Measurements from ENCODE around the gene NRXN3. TPM values are rescaled to one million over a fixed set of nuclear protein-coding genes. Genes with fewer than 3 reads are reported as not detected.

NRXN3 gene
- total RNA-seq, 1 donor from 2014 or later = 5.9 TPM

- H3K27ac Mint-ChIP-seq = no peak overlapping the region
- H3K79me2 ChIP-seq (ENCODE audit: low read depth) = no peaks in the 10 kb centered on the region
- peaks cover 11% of the 10 kb centered on the region for H3K4me1 Mint-ChIP-seq
- H3K4me2 ChIP-seq = peak overlapping the region; percentile 63
- no peaks in the 10 kb centered on the region for H3K36me3 ChIP-seq
- DNase-seq (ENCODE audit: low spot score) = peak; percentile 22
- H2AFZ ChIP-seq (replicated peaks) = no peak overlapping the region
- H3K4me1 ChIP-seq = peaks cover 16% of the 10 kb centered on the region
- H3K4me3 Mint-ChIP-seq = no peak overlapping the region
- H3K9ac ChIP-seq = no peak overlapping the region
- peak overlapping the region; percentile 13 for H3K4me3 ChIP-seq
- H3K27me3 Mint-ChIP-seq (ENCODE audit: insufficient read depth, low read depth) = peaks cover 2% of the 10 kb centered on the region
- no peaks in the 10 kb centered on the region for H3K9me3 ChIP-seq (ENCODE audit: low read depth)
- no peak overlapping the region for H3K27ac ChIP-seq
- H3K27me3 ChIP-seq = no peaks in the 10 kb centered on the region
- H3F3A ChIP-seq (ENCODE audit: low read depth) = peaks cover 16% of the 10 kb centered on the region
- H3K36me3 Mint-ChIP-seq = no peaks in the 10 kb centered on the region
- no peaks in the 10 kb centered on the region for H4K20me1 ChIP-seq (ENCODE audit: low read depth)
- TF ChIP-seq EZH2phosphoT487 (IDR thresholded peaks at IDR 0.05) = no peak
- TF ChIP-seq EZH2 (IDR thresholded peaks at IDR 0.05) = no peak
- TF ChIP-seq CTCF (IDR thresholded peaks at IDR 0.05) = no peak
- no peaks in the 10 kb centered on the region for H3K9me3 Mint-ChIP-seq
Observed at GRCh38 chr14:78737601-78738000, 567.4 kb downstream of the NRXN3 start.

GRCh38 chr14:78746086-78746595 is 576.0 kb downstream of the NRXN3 start:
- Mint-ChIP-seq H3K36me3 (no peaks in the 10 kb centered on the region), H3K27ac (no peak overlapping the region), H3K27me3 (ENCODE audit: insufficient read depth, low read depth) (no peaks in the 10 kb centered on the region), H3K4me3 (no peak overlapping the region), H3K4me1 (no peaks in the 10 kb centered on the region), H3K9me3 (no peaks in the 10 kb centered on the region)
- H2AFZ ChIP-seq (replicated peaks) = no peak overlapping the region
- no peaks in the 10 kb centered on the region for H3F3A ChIP-seq (ENCODE audit: low read depth)
- no peaks in the 10 kb centered on the region for H3K36me3 ChIP-seq
- no peak overlapping the region for H3K4me3 ChIP-seq
- H3K79me2 ChIP-seq (ENCODE audit: low read depth) = no peaks in the 10 kb centered on the region
- H3K4me2 ChIP-seq = no peak overlapping the region
- H3K4me1 ChIP-seq = no peaks in the 10 kb centered on the region
- TF ChIP-seq EZH2 (IDR thresholded peaks at IDR 0.05) (no peak), EZH2phosphoT487 (IDR thresholded peaks at IDR 0.05) (no peak), CTCF (IDR thresholded peaks at IDR 0.05) (no peak)
- no peaks in the 10 kb centered on the region for H3K9me3 ChIP-seq (ENCODE audit: low read depth)
- no peak overlapping the region for H3K27ac ChIP-seq
- no peaks in the 10 kb centered on the region for H3K27me3 ChIP-seq
- DNase-seq (ENCODE audit: low spot score) = no peak
- no peak overlapping the region for H3K9ac ChIP-seq
- H4K20me1 ChIP-seq (ENCODE audit: low read depth) = no peaks in the 10 kb centered on the region

- Histone ChIP-seq H3K4me3 (no peak overlapping the region), H3K9me3 (ENCODE audit: low read depth) (no peaks in the 10 kb centered on the region), H3K4me1 (no peaks in the 10 kb centered on the region), H3K9ac (no peak overlapping the region), H3F3A (ENCODE audit: low read depth) (no peaks in the 10 kb centered on the region), H3K27ac (no peak overlapping the region), H3K36me3 (no peaks in the 10 kb centered on the region), H3K79me2 (ENCODE audit: low read depth) (no peaks in the 10 kb centered on the region), H4K20me1 (ENCODE audit: low read depth) (no peaks in the 10 kb centered on the region), H3K4me2 (no peak overlapping the region), H3K27me3 (no peaks in the 10 kb centered on the region), H2AFZ (replicated peaks) (no peak overlapping the region)
- TF ChIP-seq EZH2phosphoT487 (IDR thresholded peaks at IDR 0.05) (no peak), EZH2 (IDR thresholded peaks at IDR 0.05) (no peak), CTCF (IDR thresholded peaks at IDR 0.05) (no peak)
- no peak for DNase-seq (ENCODE audit: low spot score)
- Mint-ChIP-seq H3K36me3 (no peaks in the 10 kb centered on the region), H3K4me1 (peaks cover 8% of the 10 kb centered on the region), H3K9me3 (no peaks in the 10 kb centered on the region), H3K27me3 (ENCODE audit: insufficient read depth, low read depth) (no peaks in the 10 kb centered on the region), H3K27ac (no peak overlapping the region), H3K4me3 (no peak overlapping the region)
Observed at GRCh38 chr14:78747813-78748212, 577.6 kb downstream of the NRXN3 start.
